H1 (cell line): ENCODE results near the gene ITSN1. TPM values are rescaled to one million over a fixed set of nuclear protein-coding genes. Genes with fewer than 3 reads are reported as not detected.

Experiments used
- CTCF ChIA-PET: fragments of 300-600 bp; sonication (Branson Sonifier 250); formaldehyde crosslinking; loops from one replicate; lab custom pipeline; 2021; ENCODE audit not compliant: partially characterized antibody; lab: Charles Lee
- POLR2A ChIA-PET: fragments of 300-600 bp; sonication (Branson Sonifier 250); formaldehyde crosslinking; loops from one replicate; lab custom pipeline; 2021; ENCODE audit warnings: inconsistent platforms; ENCODE audit not compliant: partially characterized antibody; lab: Charles Lee
- DNase-seq, 2 experiments: peaks; one replicate each; pipeline versions ENCODE4 v3.0.0 to v3.0.0-alpha.2; 2010 to 2022; ENCODE audit warnings: low spot score in 2 of 2, low read depth in 1 of 2, mixed read lengths in 1 of 2
- FAIRE-seq: peaks from 2 replicates; lab custom pipeline; 2011; peaks lifted over from hg19 to GRCh38; lab: Jason Lieb, UNC
- H2AFZ ChIP-seq: 2 replicates; pipeline ENCODE4 v1.8.1; 2012; ENCODE audit warnings: low read length, inconsistent platforms
- H2AK5ac ChIP-seq: 2 replicates; pipeline ENCODE4 v1.6.1; 2013; ENCODE audit warnings: low read depth, low read length
- H2BK120ac ChIP-seq: replicated peaks from 2 replicates; pipeline ENCODE3; 2013; ENCODE audit warnings: low read depth, low read length, inconsistent platforms
- H2BK12ac ChIP-seq: 2 replicates; pipeline ENCODE4 v1.6.1; 2013; ENCODE audit warnings: low read depth, low read length
- H2BK15ac ChIP-seq: 2 replicates; pipeline ENCODE4 v1.6.1; 2013; ENCODE audit warnings: low read length
- H2BK20ac ChIP-seq: 2 replicates; pipeline ENCODE4 v1.6.1; 2013; ENCODE audit warnings: low read length
- H2BK5ac ChIP-seq: 2 replicates; pipeline ENCODE4 v1.6.1; 2013; ENCODE audit warnings: low read depth, low read length
- H3K14ac ChIP-seq: 2 replicates; pipeline ENCODE4 v1.6.1; 2013; ENCODE audit warnings: inconsistent platforms; ENCODE audit not compliant: insufficient read length
- H3K18ac ChIP-seq: 2 replicates; pipeline ENCODE4 v1.6.1; 2013; ENCODE audit warnings: low read length; ENCODE audit errors: extremely low read depth
- H3K23ac ChIP-seq: 2 replicates; pipeline ENCODE4 v1.6.1; 2013; ENCODE audit warnings: inconsistent platforms; ENCODE audit not compliant: insufficient read length
- H3K23me2 ChIP-seq: 2 replicates; pipeline ENCODE4 v1.6.1; 2013; ENCODE audit warnings: low read depth, low read length
- H3K27ac ChIP-seq: 2 replicates; pipeline ENCODE4 v1.6.1; 2011; ENCODE audit warnings: low read depth, low read length, inconsistent platforms
- H3K27me3 ChIP-seq, 4 experiments: replicated peaks in 1 of 4; 1 replicate in 1 of 4; 2 replicates in 3 of 4; pipeline versions ENCODE4 v1.6.1 to v1.8.1; 2011 to 2013; ENCODE audit warnings: low read length in 3 of 4, mild to moderate bottlenecking in 3 of 4, inconsistent platforms in 2 of 4, mixed read lengths in 2 of 4, moderate library complexity in 1 of 4; ENCODE audit not compliant: control insufficient read depth in 3 of 4, insufficient read depth in 3 of 4; ENCODE audit errors: extremely low read depth in 1 of 4
- H3K36me3 ChIP-seq, 4 experiments: 2 replicates each; pipeline versions ENCODE4 v1.6.1 to v1.8.1; 2011 to 2013; ENCODE audit warnings: mild to moderate bottlenecking in 4 of 4, low read length in 3 of 4, moderate library complexity in 2 of 4, control low read depth in 1 of 4, inconsistent platforms in 1 of 4; ENCODE audit not compliant: insufficient read depth in 4 of 4, control insufficient read depth in 2 of 4
- H3K4ac ChIP-seq: replicated peaks from 2 replicates; pipeline ENCODE3; 2013; ENCODE audit warnings: low read length, low read depth, mixed read lengths, inconsistent platforms; ENCODE audit not compliant: insufficient read length
- H3K4me1 ChIP-seq, 4 experiments: replicated peaks in 1 of 4; 1 replicate in 1 of 4; 2 replicates in 3 of 4; pipeline versions ENCODE4 v1.6.1 to v1.8.1; 2011 to 2013; ENCODE audit warnings: low read length in 3 of 4, inconsistent platforms in 2 of 4, mixed read lengths in 1 of 4; ENCODE audit not compliant: insufficient read depth in 4 of 4, control insufficient read depth in 3 of 4
- H3K4me2 ChIP-seq, 2 experiments: 2 replicates each; pipeline versions ENCODE4 v1.6.1 to v1.8.1; 2011 to 2013; ENCODE audit warnings: low read depth in 2 of 2, low read length in 2 of 2, control low read depth in 1 of 2, inconsistent platforms in 1 of 2, mild to moderate bottlenecking in 1 of 2; ENCODE audit not compliant: insufficient read depth in 1 of 2
- H3K4me3 ChIP-seq, 4 experiments: fragments of 200-600, 300-600 bp in 1 of 4; sonication (generic), shearing (Covaris generic), sonication (Bioruptor Twin) in 1 of 4; 2 replicates each; pipeline versions ENCODE4 v1.5.1 to v1.8.1; 2011 to 2016; ENCODE audit warnings: low read length in 4 of 4, low read depth in 3 of 4, control low read depth in 2 of 4, inconsistent platforms in 2 of 4, mild to moderate bottlenecking in 2 of 4, mixed read lengths in 1 of 4, moderate library complexity in 1 of 4; ENCODE audit not compliant: insufficient read depth in 2 of 4; ENCODE audit errors: extremely low read depth in 1 of 4
- H3K56ac ChIP-seq: replicated peaks from 2 replicates; pipeline ENCODE3; 2013; ENCODE audit warnings: low read depth, mild to moderate bottlenecking, mixed read lengths, low read length, inconsistent platforms; ENCODE audit not compliant: insufficient read length
- H3K79me1 ChIP-seq: 2 replicates; pipeline ENCODE4 v1.6.1; 2013; ENCODE audit warnings: low read depth, low read length, control low read depth
- H3K79me2 ChIP-seq, 2 experiments: 2 replicates each; pipeline versions ENCODE4 v1.6.1 to v1.8.1; 2012 to 2013; ENCODE audit warnings: low read length in 2 of 2, mild to moderate bottlenecking in 2 of 2, inconsistent platforms in 1 of 2; ENCODE audit not compliant: insufficient read depth in 2 of 2, control insufficient read depth in 1 of 2
- H3K9ac ChIP-seq, 4 experiments: replicated peaks in 1 of 4; 1 replicate in 1 of 4; 2 replicates in 3 of 4; pipeline versions ENCODE4 v1.6.1 to v1.8.1; 2011 to 2013; ENCODE audit warnings: low read depth in 3 of 4, low read length in 3 of 4, control low read depth in 2 of 4, mild to moderate bottlenecking in 2 of 4, moderate library complexity in 2 of 4, inconsistent platforms in 1 of 4; ENCODE audit errors: extremely low read depth in 1 of 4
- H3K9me3 ChIP-seq, 2 experiments: 2 replicates each; pipeline versions ENCODE4 v1.6.1 to v1.8.1; 2012 to 2013; ENCODE audit warnings: mild to moderate bottlenecking in 2 of 2, moderate library complexity in 2 of 2, control low read depth in 1 of 2, inconsistent platforms in 1 of 2, low read depth in 1 of 2, low read length in 1 of 2, mixed read lengths in 1 of 2; ENCODE audit not compliant: insufficient read depth in 2 of 2
- H4K20me1 ChIP-seq, 2 experiments: replicated peaks in 1 of 2; 2 replicates each; pipeline versions ENCODE3 to v1.8.1; 2011 to 2013; ENCODE audit warnings: inconsistent platforms in 2 of 2, low read length in 2 of 2, mild to moderate bottlenecking in 1 of 2; ENCODE audit not compliant: insufficient read depth in 2 of 2, control insufficient read depth in 1 of 2
- H4K5ac ChIP-seq: 2 replicates; pipeline ENCODE4 v1.6.1; 2013; ENCODE audit warnings: low read length, low read depth, mixed read lengths, inconsistent platforms; ENCODE audit not compliant: insufficient read length
- H4K8ac ChIP-seq: 2 replicates; pipeline ENCODE4 v1.8.0; 2013; ENCODE audit warnings: mild to moderate bottlenecking, moderate library complexity, low read length, inconsistent platforms; ENCODE audit not compliant: insufficient read depth; ENCODE audit errors: extremely low read depth
- H4K91ac ChIP-seq: replicated peaks from 2 replicates; pipeline ENCODE3; 2013; ENCODE audit warnings: low read length, mixed read lengths, inconsistent platforms; ENCODE audit not compliant: insufficient read length
- EGR1 ChIP-seq: IDR thresholded peaks from 2 replicates; pipeline ENCODE4 v1.6.1; 2011; ENCODE audit warnings: low read depth, low read length, borderline replicate concordance
- FOSL1 ChIP-seq: IDR thresholded peaks from 2 replicates; pipeline ENCODE4 v1.6.1; 2011; ENCODE audit warnings: mild to moderate bottlenecking, low read depth, low read length, moderate library complexity; ENCODE audit not compliant: insufficient read depth
- RNF2 ChIP-seq: fragments of 200-900, 300-1000 bp; sonication (generic); IDR thresholded peaks from 2 replicates; pipeline ENCODE4 v1.7.1; 2016; ENCODE audit warnings: borderline replicate concordance, low read depth, mild to moderate bottlenecking, antibody characterized with exemption, low read length; ENCODE audit not compliant: poor library complexity, severe bottlenecking; ENCODE audit errors: missing control alignments
- RXRA ChIP-seq: IDR thresholded peaks from 2 replicates; pipeline ENCODE4 v1.6.1; 2011; ENCODE audit warnings: low read depth, mild to moderate bottlenecking, low read length, moderate library complexity; ENCODE audit not compliant: insufficient read depth
- WGBS, 2 experiments: shearing (Covaris generic) in 1 of 2; methylation state at CpG; one replicate each; pipeline versions ENCODE4 v1.1.6 to v1.1.7; 2013 to 2015; ENCODE audit warnings: low lambda C conversion rate in 2 of 2, mixed read lengths in 2 of 2, inconsistent platforms in 1 of 2, low coverage in 1 of 2, missing lambda C conversion rate in 1 of 2; ENCODE audit not compliant: insufficient replicate concordance in 2 of 2, insufficient coverage in 1 of 2, insufficient read length in 1 of 2; ENCODE audit errors: extremely low coverage in 1 of 2, missing lambda C conversion rate in 1 of 2; 5-methylcytosine and 5-hydroxymethylcytosine counted together
- polyA plus RNA-seq, 7 experiments: library from polyadenylated mRNA; depleted of rRNA in 3 of 7; stranded (reverse) in 5 of 7; unstranded in 2 of 7; fragments of >200 nt in 5 of 7; fragments of 200-250 nt in 2 of 7; gene quantifications; 1 replicate in 5 of 7; 2 replicates in 1 of 7; 4 replicates in 1 of 7; pipeline versions ENCODE4 v1.2.1 to v1.2.3, GENCODE V29; 2011 to 2013; ENCODE audit warnings: missing spikeins in 2 of 7, mixed read lengths in 2 of 7
- total RNA-seq: library from RNA; stranded (reverse); fragmentation: NEBNext Ultra II Directional; extraction: Animal tissue kit (Norgen Biotek cat#: 25700); gene quantifications from 2 replicates; pipeline ENCODE4 v1.2.1, GENCODE V29; 2021

The ITSN1 gene
- total and polyA plus RNA-seq, 2 of the 8 experiments (the other 6 are each of a cell fraction or from before 2014, with no cell fraction given), result 60.8 to 78.1 TPM

DNA sequence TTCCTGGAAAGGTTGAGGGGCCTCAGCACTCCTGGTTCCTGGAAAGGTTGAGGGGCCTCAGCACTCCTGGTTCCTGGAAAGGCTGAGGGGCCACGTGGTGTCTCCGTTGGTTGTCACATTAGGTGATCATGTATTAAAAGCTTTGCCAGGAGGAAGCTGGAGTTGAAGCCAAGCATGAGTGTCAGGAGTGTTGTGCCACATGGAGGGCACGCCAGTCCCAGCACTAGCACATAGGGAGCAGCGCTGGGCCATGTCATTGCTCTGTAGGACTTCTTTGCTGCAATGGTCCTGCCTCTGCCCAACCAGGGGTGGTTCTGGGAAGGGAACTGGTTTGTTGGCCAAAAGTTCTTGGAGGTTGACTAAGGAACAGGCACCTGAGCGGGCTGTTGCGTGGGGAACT, 260.0 kb downstream of the ITSN1 start:
- Histone ChIP-seq H3K9me3 (no peaks in the 10 kb centered on the region), H2BK20ac (no peak overlapping the region), H2BK15ac (no peak overlapping the region), H3K23me2 (no peaks in the 10 kb centered on the region), H4K8ac (no peak overlapping the region), H3K4me2 (no peak overlapping the region), H3K4ac (no peak overlapping the region), H2BK12ac (no peak overlapping the region), H3K18ac (no peak overlapping the region), H4K20me1 (peaks cover 2 to 12% of the 10 kb centered on the region in 2 experiments), H3K14ac (no peak overlapping the region), H2AFZ (no peak overlapping the region), H3K36me3 (peaks cover 24 to 48% (median 37%) of the 10 kb centered on the region in 4 experiments), H2BK120ac (no peak overlapping the region), H3K9ac (no peak overlapping the region), H3K27me3 (no peaks in the 10 kb centered on the region), H3K23ac (no peak overlapping the region), H3K27ac (no peak overlapping the region), H3K4me3 (no peak overlapping the region), H3K79me2 (no peaks in the 10 kb centered on the region), H3K56ac (no peak overlapping the region), H3K79me1 (no peaks in the 10 kb centered on the region), H3K4me1 (no peaks in the 10 kb centered on the region), H4K5ac (no peak overlapping the region), H4K91ac (no peak overlapping the region), H2BK5ac (no peak overlapping the region; the same call in 1 of the 2 replicates), H2AK5ac (no peak overlapping the region)
- no peak for TF ChIP-seq RNF2
- TF ChIP-seq EGR1, result no peak
- no peak for TF ChIP-seq RXRA
- no peak for TF ChIP-seq FOSL1
- ChIA-PET POLR2A (interaction anchor here (1.1 to 1.4 kb wide), 4 partner anchors 10 to 445 kb away, joined by 3 to 6 read pairs (median 4); no protein-coding TSS in a partner anchor), CTCF (interaction anchor here (0.7 to 4.2 kb wide), 24 partner anchors 8 to 645 kb away, joined by 3 to 30 read pairs (median 4); no protein-coding TSS in a partner anchor)
- FAIRE-seq (no peak), DNase-seq (no peak)
- 94% methylated on average over 6 of the region's 6 CpGs; no CpG with 5 or more reads in 1 of the 2 experiments for WGBS, 2 experiments
